ENCODE results near the gene FAM237A.
A peak's percentile ranks its signal among the peaks of the same experiment; 100 is the strongest.

Gene FAM237A

DNA sequence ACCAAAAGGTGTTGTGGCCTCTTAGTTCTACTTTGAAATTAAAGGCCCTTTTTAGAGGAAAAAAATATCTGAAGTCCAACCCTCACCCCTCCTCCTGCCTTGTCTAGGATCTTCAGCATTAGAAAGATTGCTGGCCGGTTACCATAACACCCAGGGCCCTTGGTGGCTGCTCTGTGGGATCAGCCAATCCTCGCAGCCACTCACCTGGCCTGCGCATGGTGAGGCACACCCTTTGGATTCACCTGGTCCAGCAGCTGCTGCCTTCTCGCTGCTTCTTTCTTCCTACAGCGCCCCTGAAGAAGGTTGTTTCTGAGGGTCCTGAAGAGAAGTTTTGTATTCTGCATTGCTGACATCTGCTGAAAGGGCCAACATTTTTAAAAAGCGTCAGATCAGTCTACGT, 50.7 kb downstream of the FAM237A start:
- DNase-seq, result no peak

DNA sequence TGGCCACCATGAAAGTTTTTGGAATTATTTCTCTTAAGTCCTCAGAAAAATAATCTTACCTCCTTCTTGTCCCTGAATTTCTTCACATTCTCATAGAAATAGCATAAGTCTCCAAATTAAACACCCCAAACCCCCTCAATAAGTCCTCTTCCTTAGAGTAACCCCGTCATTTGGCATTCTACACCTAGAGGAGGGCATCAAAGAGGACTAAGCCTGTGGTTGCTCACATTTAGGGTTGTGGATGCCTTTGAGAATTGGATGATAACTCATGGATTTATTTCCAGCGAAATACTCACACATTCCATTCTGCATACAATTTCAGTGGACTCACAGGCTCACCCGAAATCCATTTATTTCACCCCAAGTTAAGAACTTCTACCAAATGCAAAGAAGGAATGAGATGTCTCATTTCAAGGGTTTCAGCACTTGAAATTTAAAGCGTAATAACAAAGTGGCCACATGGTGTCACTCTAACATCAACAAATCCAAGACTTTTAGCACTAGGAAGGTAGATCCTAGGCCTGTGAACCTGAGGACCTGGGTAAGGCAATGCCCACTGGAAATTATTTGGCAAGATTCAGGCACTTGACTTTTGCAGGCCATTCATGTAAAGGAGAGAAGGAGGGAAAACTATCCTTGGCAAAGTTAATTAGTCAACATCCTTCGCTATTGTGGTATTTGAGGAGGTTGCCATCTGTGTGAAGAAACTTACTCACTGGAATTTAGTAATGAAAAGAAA, 51.3 kb downstream of the FAM237A start:
- DNase-seq, result peak; percentile 54

DNA sequence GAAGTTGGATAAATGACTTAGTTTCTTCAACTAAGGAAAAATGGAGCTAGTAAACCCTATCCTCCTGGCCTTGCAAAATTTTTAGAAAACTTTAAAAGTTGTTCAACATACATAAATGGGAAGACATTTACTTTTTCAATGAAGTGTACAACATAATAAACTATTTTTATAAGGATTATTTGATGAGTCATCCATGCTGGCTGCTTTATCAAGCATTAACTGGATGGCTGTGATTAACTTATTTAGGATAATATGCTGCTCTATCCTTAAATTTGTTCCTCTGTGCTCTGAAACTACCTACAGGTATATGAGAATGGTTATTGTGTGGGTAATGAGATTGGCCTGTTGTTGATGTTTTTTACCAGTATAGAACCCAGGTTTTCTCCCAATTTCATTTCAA, 54.6 kb downstream of the FAM237A start:
- DNase-seq, result no peak

DNA sequence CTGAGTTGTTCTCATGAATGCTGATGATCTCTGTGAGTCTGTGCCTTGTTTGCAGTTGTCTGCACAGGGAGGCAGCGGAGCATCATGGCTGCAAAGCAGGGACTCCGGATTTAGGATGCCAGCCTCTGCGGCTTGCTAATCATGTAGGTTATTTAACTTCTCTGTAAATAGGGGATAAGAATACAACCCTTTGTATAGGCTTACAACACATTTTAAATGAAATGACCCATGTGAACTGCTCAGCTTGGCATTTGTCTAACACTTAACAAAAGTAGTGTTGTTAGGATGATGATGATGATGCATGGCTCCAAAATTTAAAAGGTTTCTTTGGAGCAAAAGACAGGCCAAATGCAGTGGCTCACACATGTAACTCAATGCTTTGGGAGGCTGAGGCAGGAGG, 56.5 kb downstream of the FAM237A start:
- DNase-seq, result no peak

Data from retina (tissue), 1 donor.